ENCODE data around the gene FAM186B.

Gene FAM186B

DNA sequence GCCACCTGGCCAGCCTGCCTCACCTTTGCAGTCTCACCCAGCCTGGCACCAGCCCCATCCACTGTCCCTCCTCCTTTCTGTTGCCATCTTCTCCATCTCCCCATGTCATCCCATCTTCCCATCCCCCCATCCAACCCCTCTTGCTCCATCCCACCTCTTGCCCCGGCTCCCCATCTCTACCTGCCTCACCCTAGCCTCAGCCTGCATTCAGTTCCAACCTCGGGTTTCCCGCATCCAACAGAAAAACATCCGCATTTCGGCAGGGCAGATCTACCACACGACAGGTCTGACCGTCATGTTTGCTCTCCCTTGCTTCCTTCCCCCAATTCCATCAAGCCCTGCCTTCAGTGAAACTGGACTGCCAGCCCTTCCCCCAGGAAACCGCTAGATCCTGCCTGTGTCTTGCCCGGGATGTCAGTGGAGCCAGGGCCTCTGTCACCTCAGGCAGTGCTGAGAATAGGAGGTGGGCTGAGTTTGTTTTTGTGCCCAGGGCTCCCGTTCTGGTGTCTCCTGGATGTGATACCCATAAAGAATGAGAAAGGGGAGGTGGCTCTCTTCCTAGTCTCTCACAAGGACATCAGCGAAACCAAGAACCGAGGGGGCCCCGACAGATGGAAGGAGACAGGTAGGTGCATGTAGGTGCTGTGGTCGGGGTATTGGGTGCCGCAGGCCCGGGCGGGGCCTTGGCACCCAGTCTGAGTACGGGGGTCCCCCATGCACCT, 64.1 kb downstream of the FAM186B start:
- TF ChIP-seq GATA3 (IDR thresholded peaks at IDR 0.05; ENCODE audit: low read depth, low read length) (no peak), GATA2 (IDR thresholded peaks at IDR 0.05; ENCODE audit: low read depth, low read length) (no peak)

- TF ChIP-seq GATA2 (IDR thresholded peaks at IDR 0.05; ENCODE audit: low read depth, low read length) (no peak), GATA3 (IDR thresholded peaks at IDR 0.05; ENCODE audit: low read depth, low read length) (no peak)
These were observed 65.0 kb downstream of the FAM186B start for GRCh38 chr12:49540229-49541139.

GRCh38 chr12:49539406-49540228, 65.8 kb downstream of the FAM186B start:
- TF ChIP-seq GATA3 (IDR thresholded peaks at IDR 0.05; ENCODE audit: low read depth, low read length) (no peak), GATA2 (IDR thresholded peaks at IDR 0.05; ENCODE audit: low read depth, low read length) (no peak; the same call in 1 of the 2 replicates)

DNA sequence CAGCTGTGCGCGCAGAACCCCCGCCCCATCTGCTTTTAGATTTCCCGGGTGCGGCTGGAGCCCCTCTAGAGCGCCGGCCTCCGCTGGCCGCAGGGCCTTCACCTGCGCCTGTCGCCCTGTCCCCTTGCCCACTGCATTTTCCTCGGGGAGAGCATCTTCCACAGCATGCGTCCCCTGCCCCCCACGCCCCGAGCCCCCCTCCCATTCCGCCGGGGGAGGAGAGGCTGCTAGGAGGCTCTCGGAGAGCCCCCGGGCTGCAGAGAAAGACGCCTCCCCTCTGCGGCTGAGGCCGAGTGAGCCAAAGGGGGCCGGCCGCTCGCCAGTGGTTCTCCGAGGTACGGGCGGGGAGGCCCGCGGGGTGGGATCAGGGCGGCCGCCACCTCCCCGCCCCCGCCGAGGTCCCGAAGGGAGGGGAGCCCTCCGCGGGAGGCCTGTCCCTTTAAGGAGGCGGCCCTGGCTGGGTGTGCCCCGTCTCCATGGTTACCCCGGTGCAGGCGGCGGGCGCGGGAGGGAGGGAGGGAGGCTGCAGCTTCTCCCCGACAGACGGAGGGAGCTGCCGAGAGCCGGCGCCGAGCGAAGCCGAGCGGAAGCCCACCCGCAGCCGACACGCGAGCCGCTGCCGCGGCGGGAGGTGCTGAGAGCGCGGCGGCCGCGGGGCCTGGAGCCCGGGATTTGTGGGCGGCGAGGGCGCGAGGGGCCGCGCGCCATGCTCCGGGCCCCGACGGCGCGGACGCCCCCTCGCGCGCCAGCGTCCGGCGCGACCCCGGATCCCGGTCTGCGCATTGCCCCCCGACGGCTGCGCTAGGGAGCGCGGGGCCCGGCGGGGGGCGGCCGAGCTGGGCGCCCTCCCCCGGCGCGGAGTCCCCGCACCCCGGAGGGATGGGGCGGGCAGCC, 66.7 kb downstream of the FAM186B start, which contains the start of gene KCNH3:
Gene KCNH3, plus strand, starts transcription at position 521 of the 894 bp plus-strand sequence. CDS start 387 bp downstream, outside the sequence.
- TF ChIP-seq GATA2 (IDR thresholded peaks at IDR 0.05; ENCODE audit: low read depth, low read length) = no peak
- no peak for TF ChIP-seq GATA3 (IDR thresholded peaks at IDR 0.05; ENCODE audit: low read depth, low read length)

- TF ChIP-seq GATA2 (IDR thresholded peaks at IDR 0.05; ENCODE audit: low read depth, low read length) (no peak), GATA3 (IDR thresholded peaks at IDR 0.05; ENCODE audit: low read depth, low read length) (no peak)
These were observed 67.5 kb downstream of the FAM186B start for GRCh38 chr12:49537752-49538509.

Measured in SH-SY5Y (cell line).